SK-N-SH (cell line): ENCODE results near the gene SIGLEC9. TPM values are rescaled to one million over a fixed set of nuclear protein-coding genes. Genes with fewer than 3 reads are reported as not detected.

Experiments used
- CTCF ChIA-PET: fragments of 300-600, 350-600 bp; formaldehyde crosslinking; extraction: SDS; loops from one replicate; lab custom pipeline; 2021; lab: Yijun Ruan, JAX
- POLR2A ChIA-PET: fragments of 350-600 bp; sonication (Branson Sonifier 250); formaldehyde crosslinking; extraction: SDS; loops from one replicate; lab custom pipeline; 2020; ENCODE audit warnings: antibody characterized with exemption, inconsistent platforms; lab: Yijun Ruan, JAX
- DNase-seq: peaks from one replicate; pipeline ENCODE4 v3.0.0; 2012
- H2AFZ ChIP-seq: fragments of 200-600 bp; sonication (generic); 2 replicates; pipeline ENCODE4 v1.8.1; 2016; ENCODE audit warnings: antibody characterized with exemption, mild to moderate bottlenecking, low read depth
- H3F3A ChIP-seq: fragments of 200-600 bp; sonication (generic); replicated peaks from 2 replicates; pipeline ENCODE3; 2016; ENCODE audit warnings: antibody characterized with exemption, mild to moderate bottlenecking; ENCODE audit not compliant: insufficient read depth
- H3K27ac ChIP-seq, 2 experiments: fragments of 200-500 bp in 1 of 2; fragments of 200-600 bp in 1 of 2; sonication (Bioruptor generic) in 1 of 2; sonication (generic), shearing (Covaris generic) in 1 of 2; 2 replicates each; pipeline versions ENCODE4 v1.5.1 to v1.6.1; 2014 to 2016; ENCODE audit warnings: low read depth in 2 of 2, inconsistent platforms in 1 of 2, low read length in 1 of 2, mild to moderate bottlenecking in 1 of 2, mixed read lengths in 1 of 2
- H3K27me3 ChIP-seq: fragments of 200-600 bp; sonication (generic), shearing (Covaris generic); 2 replicates; pipeline ENCODE4 v1.6.1; 2016; ENCODE audit warnings: mixed run types; ENCODE audit not compliant: insufficient read depth
- H3K36me3 ChIP-seq, 2 experiments: fragments of 200-500 bp in 1 of 2; fragments of 200-600 bp in 1 of 2; sonication (Bioruptor generic) in 1 of 2; sonication (generic) in 1 of 2; replicated peaks in 1 of 2; 2 replicates each; pipeline versions ENCODE3 to v1.5.1; 2014 to 2016; ENCODE audit warnings: low read length in 1 of 2, mild to moderate bottlenecking in 1 of 2; ENCODE audit not compliant: insufficient read depth in 2 of 2, control insufficient read depth in 1 of 2
- H3K4me1 ChIP-seq, 2 experiments: fragments of 200-500 bp in 1 of 2; fragments of 200-600 bp in 1 of 2; sonication (Bioruptor generic) in 1 of 2; sonication (generic), shearing (Covaris generic) in 1 of 2; 2 replicates each; pipeline versions ENCODE4 v1.5.1 to v1.6.1; 2014 to 2016; ENCODE audit warnings: low read depth in 1 of 2, low read length in 1 of 2, mixed run types in 1 of 2; ENCODE audit not compliant: insufficient read depth in 2 of 2, control insufficient read depth in 1 of 2
- H3K4me2 ChIP-seq: fragments of 200-600 bp; sonication (generic), shearing (Covaris generic); 2 replicates; pipeline ENCODE4 v1.6.1; 2017; ENCODE audit warnings: mixed run types
- H3K4me3 ChIP-seq, 2 experiments: fragments of 200-500 bp in 1 of 2; fragments of 200-600 bp in 1 of 2; sonication (Bioruptor generic) in 1 of 2; sonication (generic), shearing (Covaris generic) in 1 of 2; 2 replicates each; pipeline versions ENCODE4 v1.5.1 to v1.8.1; 2014 to 2016; ENCODE audit warnings: low read depth in 2 of 2, inconsistent platforms in 1 of 2, low read length in 1 of 2, mild to moderate bottlenecking in 1 of 2, mixed read lengths in 1 of 2, moderate library complexity in 1 of 2
- H3K79me2 ChIP-seq: fragments of 200-600 bp; sonication (generic); 2 replicates; pipeline ENCODE4 v1.8.1; 2017; ENCODE audit warnings: mild to moderate bottlenecking; ENCODE audit not compliant: insufficient read depth
- H3K9ac ChIP-seq: fragments of 200-600 bp; sonication (generic); 2 replicates; pipeline ENCODE4 v1.6.1; 2017; ENCODE audit warnings: mixed run types
- H3K9me2 ChIP-seq: fragments of 200-600 bp; sonication (generic); 2 replicates; pipeline ENCODE4 v1.6.1; 2017; ENCODE audit warnings: mixed run types
- H3K9me3 ChIP-seq: fragments of 200-600 bp; sonication (generic); 2 replicates; pipeline ENCODE4 v1.6.1; 2017; ENCODE audit warnings: mixed run types, mild to moderate bottlenecking, moderate library complexity
- H4K20me1 ChIP-seq: fragments of 200-600 bp; sonication (generic); 2 replicates; pipeline ENCODE4 v1.6.1; 2017; ENCODE audit warnings: mild to moderate bottlenecking, mixed run types; ENCODE audit not compliant: insufficient read depth
- CHD2 ChIP-seq: fragments of 150-350 bp; IDR thresholded peaks from 2 replicates; pipeline ENCODE4 v1.6.1; 2018; ENCODE audit warnings: low read length; ENCODE audit not compliant: partially characterized antibody
- ELF1 ChIP-seq: IDR thresholded peaks from 2 replicates; pipeline ENCODE4 v1.4.0; 2012
- EP300 ChIP-seq, 2 experiments: IDR thresholded peaks; 2 replicates each; pipeline versions ENCODE4 v1.4.0 to v1.6.1; 2012; ENCODE audit warnings: borderline replicate concordance in 1 of 2, low read depth in 1 of 2, low read length in 1 of 2
- FOSL2 ChIP-seq: IDR thresholded peaks from 2 replicates; pipeline ENCODE4 v1.4.0; 2012; ENCODE audit warnings: low read depth, mild to moderate bottlenecking, moderate library complexity, borderline replicate concordance
- FOXJ3 ChIP-seq: sonication (generic); formaldehyde crosslinking; IDR thresholded peaks from 2 replicates; pipeline ENCODE4 v1.5.1; 2020; ENCODE audit warnings: mild to moderate bottlenecking, missing genetic modification reagents
- FOXM1 ChIP-seq: IDR thresholded peaks from 2 replicates; pipeline ENCODE4 v1.4.0; 2012; ENCODE audit warnings: low read depth, mild to moderate bottlenecking
- GABPA ChIP-seq: IDR thresholded peaks from 2 replicates; pipeline ENCODE4 v1.4.0; 2012; ENCODE audit warnings: low read depth, mild to moderate bottlenecking
- GATA2 ChIP-seq: sonication (generic); formaldehyde crosslinking; IDR thresholded peaks from 2 replicates; pipeline ENCODE4 v1.5.0; 2020; ENCODE audit warnings: mild to moderate bottlenecking, missing genetic modification reagents
- JUND ChIP-seq: IDR thresholded peaks from 2 replicates; pipeline ENCODE4 v1.4.0; 2012
- MXI1 ChIP-seq: IDR thresholded peaks from 2 replicates; pipeline ENCODE4 v1.6.1; 2012; ENCODE audit warnings: mild to moderate bottlenecking, low read depth, low read length, improper control_type of control experiment
- NRF1 ChIP-seq: IDR thresholded peaks from 2 replicates; pipeline ENCODE4 v1.6.1; 2012; ENCODE audit warnings: low read depth, mild to moderate bottlenecking, low read length
- POLR2AphosphoS5 ChIP-seq: IDR thresholded peaks from 2 replicates; pipeline ENCODE4 v1.6.1; 2012; ENCODE audit warnings: low read depth, low read length
- RCOR1 ChIP-seq: fragments of 150-350 bp; IDR thresholded peaks from 2 replicates; pipeline ENCODE4 v1.6.1; 2017; ENCODE audit warnings: antibody characterized with exemption, low read length
- RFX5 ChIP-seq: IDR thresholded peaks from 2 replicates; pipeline ENCODE4 v1.6.1; 2012; ENCODE audit warnings: mild to moderate bottlenecking, improper control_type of control experiment, low read length
- SIN3A ChIP-seq: IDR thresholded peaks from 2 replicates; pipeline ENCODE4 v1.6.1; 2012; ENCODE audit warnings: low read depth, mild to moderate bottlenecking, low read length, moderate library complexity, borderline replicate concordance
- TAF1 ChIP-seq: IDR thresholded peaks from 2 replicates; pipeline ENCODE4 v1.6.1; 2012; ENCODE audit warnings: low read depth, mild to moderate bottlenecking, low read length, moderate library complexity, borderline replicate concordance
- TEAD4 ChIP-seq: IDR thresholded peaks from 2 replicates; pipeline ENCODE4 v1.4.0; 2012; ENCODE audit warnings: mild to moderate bottlenecking, borderline replicate concordance; ENCODE audit not compliant: insufficient read depth
- YY1 ChIP-seq: IDR thresholded peaks from 2 replicates; pipeline ENCODE4 v1.4.0; 2012; ENCODE audit warnings: low read depth, mild to moderate bottlenecking
- WGBS: methylation state at CpG from one replicate; pipeline ENCODE4 v1.1.6; 2017; ENCODE audit warnings: low lambda C conversion rate; 5-methylcytosine and 5-hydroxymethylcytosine counted together
- polyA plus RNA-seq, 3 experiments: library from polyadenylated mRNA; depleted of rRNA; stranded (reverse); fragments of >200 nt; gene quantifications; 2 replicates each; pipeline ENCODE4 v1.2.3, GENCODE V29; 2012
- TF ChIP-seq, protein P1 (sequence below): fragments of 200-600 bp; sonication (generic); IDR thresholded peaks from 2 replicates; pipeline ENCODE4 v1.6.1; 2017; ENCODE audit warnings: antibody characterized with exemption, mild to moderate bottlenecking, moderate library complexity
- TF ChIP-seq, protein P2 (sequence below): IDR thresholded peaks from 2 replicates; pipeline ENCODE4 v1.4.0; 2012; ENCODE audit warnings: low read depth, borderline replicate concordance
- TF ChIP-seq, protein P3 (sequence below): fragments of 150-350 bp; IDR thresholded peaks from 2 replicates; pipeline ENCODE4 v1.6.1; 2017; ENCODE audit warnings: antibody characterized with exemption, low read length, low read depth, borderline replicate concordance

Gene SIGLEC9
- polyA plus RNA-seq, 1 of the 3 experiments (the other 2 are of a cell fraction) = not detected

DNA sequence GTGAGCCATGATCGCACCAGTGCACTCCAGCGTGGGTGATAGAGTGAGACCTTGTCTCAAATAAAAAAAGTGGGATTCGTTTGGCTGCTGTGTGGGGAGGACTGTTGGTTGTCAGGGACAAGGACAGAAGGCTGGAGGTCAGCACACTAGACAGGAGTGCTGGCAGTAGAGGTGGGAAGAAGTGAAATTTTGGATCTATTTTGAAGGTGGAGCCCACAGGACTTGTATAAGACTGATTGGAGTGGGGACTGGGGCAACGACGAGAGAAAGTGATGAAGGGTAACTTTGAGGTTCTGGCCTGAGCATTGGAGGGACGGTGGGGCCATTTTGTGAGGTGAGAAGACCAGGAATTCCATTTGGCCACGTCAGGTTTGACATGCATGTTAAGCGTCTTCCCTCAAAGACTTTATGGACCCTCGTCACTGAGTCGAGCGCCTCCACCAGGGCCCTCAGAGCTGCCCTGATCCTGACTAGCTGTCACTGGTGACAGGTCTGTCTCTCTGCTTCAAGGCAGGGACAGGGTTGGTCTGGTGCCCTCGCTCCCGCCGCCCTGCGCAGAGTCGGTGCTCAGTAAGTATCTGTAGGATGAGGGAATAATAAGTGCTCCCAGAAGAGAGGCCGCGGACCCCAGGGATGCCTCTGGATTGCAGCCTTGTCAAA lies 17.2 kb upstream of the SIGLEC9 start:
- Histone ChIP-seq H3K9ac (peak overlapping the region; percentile 73), H3K27ac (peak overlapping the region; percentile 46 to 68), H3K4me1 (peaks cover 0 to 12% of the 10 kb centered on the region in 2 experiments; a peak in 2 of 4 replicates), H3K9me3 (no peaks in the 10 kb centered on the region), H3K36me3 (peaks cover 6 to 17% of the 10 kb centered on the region in 2 experiments), H3F3A (no peaks in the 10 kb centered on the region), H3K4me2 (peak overlapping the region; percentile 91), H4K20me1 (no peaks in the 10 kb centered on the region), H3K27me3 (peaks cover 7% of the 10 kb centered on the region; the same call in 1 of the 2 replicates), H2AFZ (peak overlapping the region; percentile 69; the same call in 1 of the 2 replicates), H3K79me2 (peaks cover 38% of the 10 kb centered on the region), H3K4me3 (peak overlapping the region; percentile 71 to 89), H3K9me2 (no peaks in the 10 kb centered on the region)
- 17% methylated on average over 18 of the region's 18 CpGs for WGBS
- TF ChIP-seq, protein P1, sequence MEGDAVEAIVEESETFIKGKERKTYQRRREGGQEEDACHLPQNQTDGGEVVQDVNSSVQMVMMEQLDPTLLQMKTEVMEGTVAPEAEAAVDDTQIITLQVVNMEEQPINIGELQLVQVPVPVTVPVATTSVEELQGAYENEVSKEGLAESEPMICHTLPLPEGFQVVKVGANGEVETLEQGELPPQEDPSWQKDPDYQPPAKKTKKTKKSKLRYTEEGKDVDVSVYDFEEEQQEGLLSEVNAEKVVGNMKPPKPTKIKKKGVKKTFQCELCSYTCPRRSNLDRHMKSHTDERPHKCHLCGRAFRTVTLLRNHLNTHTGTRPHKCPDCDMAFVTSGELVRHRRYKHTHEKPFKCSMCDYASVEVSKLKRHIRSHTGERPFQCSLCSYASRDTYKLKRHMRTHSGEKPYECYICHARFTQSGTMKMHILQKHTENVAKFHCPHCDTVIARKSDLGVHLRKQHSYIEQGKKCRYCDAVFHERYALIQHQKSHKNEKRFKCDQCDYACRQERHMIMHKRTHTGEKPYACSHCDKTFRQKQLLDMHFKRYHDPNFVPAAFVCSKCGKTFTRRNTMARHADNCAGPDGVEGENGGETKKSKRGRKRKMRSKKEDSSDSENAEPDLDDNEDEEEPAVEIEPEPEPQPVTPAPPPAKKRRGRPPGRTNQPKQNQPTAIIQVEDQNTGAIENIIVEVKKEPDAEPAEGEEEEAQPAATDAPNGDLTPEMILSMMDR = peak; percentile 13; the same call in 1 of the 2 replicates
- peak in 1 of 2 experiments; percentile 2; a peak in 1 of 4 replicates for TF ChIP-seq EP300 (IDR thresholded peaks at IDR 0.05; ENCODE audit: borderline replicate concordance in 1 of 2, low read depth in 1 of 2, low read length in 1 of 2)
- no peak for TF ChIP-seq TEAD4
- ChIA-PET CTCF (no interaction called here), POLR2A (no interaction called here)
- no peak for DNase-seq

DNA sequence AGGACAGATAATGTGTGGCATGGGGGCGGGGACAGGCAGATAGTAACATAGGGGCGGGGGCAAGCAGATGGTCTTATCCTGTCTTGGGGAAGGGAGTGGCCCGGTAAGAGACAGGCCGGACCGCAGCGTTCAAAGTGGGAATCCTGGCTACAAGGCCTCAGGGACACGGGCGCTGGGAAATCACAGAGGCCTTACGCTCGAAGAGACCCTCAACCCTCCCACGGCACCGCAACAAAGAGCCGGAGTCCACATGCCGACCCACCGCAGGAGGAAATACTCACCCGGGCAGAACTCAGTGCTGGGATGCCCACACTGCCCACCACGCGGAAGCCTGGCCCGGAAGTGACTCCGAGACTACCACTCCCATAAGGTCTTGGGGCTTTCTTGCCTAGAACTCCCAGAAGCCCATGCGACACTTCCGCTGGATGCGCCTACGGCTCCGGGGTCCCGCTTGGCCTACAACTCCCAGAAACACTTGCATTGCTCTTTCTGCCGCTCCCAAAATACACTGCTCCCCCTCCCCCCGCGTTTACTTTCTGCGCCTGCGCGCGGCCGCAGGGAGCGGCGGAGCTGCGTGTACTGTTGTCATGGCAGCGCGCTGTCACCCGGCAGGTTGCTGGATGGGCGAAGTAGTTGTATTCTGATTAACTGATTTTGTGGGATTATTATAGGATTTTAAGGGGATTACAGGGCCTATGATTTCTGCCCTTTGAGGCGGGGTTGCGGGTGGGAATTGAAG lies 16.5 kb upstream of the SIGLEC9 start, which contains the start of gene CTU1:
Gene CTU1, minus strand, starts transcription at position 344 of the 739 bp plus-strand sequence. CDS start 3,840 bp downstream, outside the sequence.
- peak; percentile 94 for DNase-seq
- peak within 1 kb of the TSS; percentile 73 for H3K9ac ChIP-seq
- peaks cover 14% of the 10 kb centered on the region; the same call in 1 of the 2 replicates for H3K27me3 ChIP-seq
- H3F3A ChIP-seq = no peaks in the 10 kb centered on the region
- ChIA-PET POLR2A (no interaction called here), CTCF (interaction anchor here (0.9 kb wide), 1 partner anchor 12 kb away, joined by 3 read pairs; no protein-coding TSS in a partner anchor)
- 2% methylated on average over 25 of the region's 43 CpGs for WGBS
- peaks cover 0 to 12% of the 10 kb centered on the region in 2 experiments; a peak in 2 of 4 replicates for H3K4me1 ChIP-seq
- H3K9me3 ChIP-seq = no peaks in the 10 kb centered on the region
- H3K36me3 ChIP-seq = peaks cover 0 to 11% of the 10 kb centered on the region in 2 experiments
- peaks cover 33% of the 10 kb centered on the region for H3K79me2 ChIP-seq
- peak within 1 kb of the TSS; percentile 92 for H2AFZ ChIP-seq
- H3K4me3 ChIP-seq = peak within 1 kb of the TSS; percentile 71 to 89
- peak within 1 kb of the TSS; percentile 46 to 68 for H3K27ac ChIP-seq
- H4K20me1 ChIP-seq = no peaks in the 10 kb centered on the region
- peak within 1 kb of the TSS; percentile 91 for H3K4me2 ChIP-seq
- H3K9me2 ChIP-seq = no peaks in the 10 kb centered on the region
- TF ChIP-seq CHD2 = peak; percentile 92
- TF ChIP-seq MXI1 = peak; percentile 97
- TF ChIP-seq POLR2AphosphoS5 = peak; percentile 85
- TF ChIP-seq GATA2 (CRISPR knock-in tag) = no peak
- TF ChIP-seq, protein P2, sequence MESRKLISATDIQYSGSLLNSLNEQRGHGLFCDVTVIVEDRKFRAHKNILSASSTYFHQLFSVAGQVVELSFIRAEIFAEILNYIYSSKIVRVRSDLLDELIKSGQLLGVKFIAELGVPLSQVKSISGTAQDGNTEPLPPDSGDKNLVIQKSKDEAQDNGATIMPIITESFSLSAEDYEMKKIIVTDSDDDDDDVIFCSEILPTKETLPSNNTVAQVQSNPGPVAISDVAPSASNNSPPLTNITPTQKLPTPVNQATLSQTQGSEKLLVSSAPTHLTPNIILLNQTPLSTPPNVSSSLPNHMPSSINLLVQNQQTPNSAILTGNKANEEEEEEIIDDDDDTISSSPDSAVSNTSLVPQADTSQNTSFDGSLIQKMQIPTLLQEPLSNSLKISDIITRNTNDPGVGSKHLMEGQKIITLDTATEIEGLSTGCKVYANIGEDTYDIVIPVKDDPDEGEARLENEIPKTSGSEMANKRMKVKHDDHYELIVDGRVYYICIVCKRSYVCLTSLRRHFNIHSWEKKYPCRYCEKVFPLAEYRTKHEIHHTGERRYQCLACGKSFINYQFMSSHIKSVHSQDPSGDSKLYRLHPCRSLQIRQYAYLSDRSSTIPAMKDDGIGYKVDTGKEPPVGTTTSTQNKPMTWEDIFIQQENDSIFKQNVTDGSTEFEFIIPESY = 0 out of 2 replicates have a peak, but pooled peaks have one; percentile 34
- no peak for TF ChIP-seq FOXM1
- peak; percentile 98 for TF ChIP-seq ELF1
- peak; percentile 70; the same call in 1 of the 2 replicates for TF ChIP-seq TAF1
- TF ChIP-seq, protein P3, sequence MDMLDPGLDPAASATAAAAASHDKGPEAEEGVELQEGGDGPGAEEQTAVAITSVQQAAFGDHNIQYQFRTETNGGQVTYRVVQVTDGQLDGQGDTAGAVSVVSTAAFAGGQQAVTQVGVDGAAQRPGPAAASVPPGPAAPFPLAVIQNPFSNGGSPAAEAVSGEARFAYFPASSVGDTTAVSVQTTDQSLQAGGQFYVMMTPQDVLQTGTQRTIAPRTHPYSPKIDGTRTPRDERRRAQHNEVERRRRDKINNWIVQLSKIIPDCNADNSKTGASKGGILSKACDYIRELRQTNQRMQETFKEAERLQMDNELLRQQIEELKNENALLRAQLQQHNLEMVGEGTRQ = no peak
- TF ChIP-seq YY1 = peak; percentile 63; the same call in 1 of the 2 replicates
- no peak for TF ChIP-seq RCOR1
- TF ChIP-seq GABPA = peak; percentile 95
- TF ChIP-seq NRF1 = peak; percentile 80
- peak; percentile 48 for TF ChIP-seq SIN3A
- TF ChIP-seq RFX5 = peak; percentile 96
- TF ChIP-seq FOXJ3 (CRISPR knock-in tag) = no peak
- TF ChIP-seq JUND = no peak
- no peak for TF ChIP-seq TEAD4
- no peak for TF ChIP-seq FOSL2
